DMS 273 (cell line): ENCODE data around the gene SURF6.

Source experiments
- DNase-seq: peaks from one replicate; lab custom pipeline; 2025; ENCODE audit not compliant: unreplicated experiment; lab: John Stamatoyannopoulos, UW

The SURF6 gene

GRCh38 chr9:133368249-133368881, 32.4 kb upstream of the SURF6 start:
- peak; percentile 24 for DNase-seq

- DNase-seq: no peak
Observed at GRCh38 chr9:133367778-133368177, 31.8 kb upstream of the SURF6 start.

GRCh38 chr9:133367221-133367620, 31.2 kb upstream of the SURF6 start:
- DNase-seq: no peak

- no peak for DNase-seq
Observed at GRCh38 chr9:133366435-133366834, 30.4 kb upstream of the SURF6 start.

- peak; percentile 57 for DNase-seq
Observed at GRCh38 chr9:133362359-133363044, 26.5 kb upstream of the SURF6 start.

- no peak for DNase-seq
Observed at GRCh38 chr9:133361507-133362092, 25.6 kb upstream of the SURF6 start.

GRCh38 chr9:133360400-133361393, 24.7 kb upstream of the SURF6 start:
- DNase-seq: no peak

GRCh38 chr9:133359399-133360175, 23.6 kb upstream of the SURF6 start:
- DNase-seq: peak; percentile 88

- DNase-seq: no peak
Observed at GRCh38 chr9:133357656-133358055, 21.7 kb upstream of the SURF6 start.

GRCh38 chr9:133356391-133357091, 20.6 kb upstream of the SURF6 start, which contains the start of the genes SURF1 and SURF2:
Gene SURF1 (minus strand): TSS chr9:133356487. CDS start chr9:133356453, 34 bp downstream.
Gene SURF2 (plus strand): TSS chr9:133356550. CDS start chr9:133356593, 43 bp downstream.
- peak; percentile 94 for DNase-seq

- DNase-seq: peak; percentile 76
Observed at GRCh38 chr9:133355881-133356357, 19.9 kb upstream of the SURF6 start.

GRCh38 chr9:133354766-133355165, 18.8 kb upstream of the SURF6 start:
- peak; percentile 76 for DNase-seq

- DNase-seq: peak; percentile 51
Observed at GRCh38 chr9:133353548-133353947, 17.6 kb upstream of the SURF6 start.

- DNase-seq: peak; percentile 59
Observed at GRCh38 chr9:133352635-133353340, 16.8 kb upstream of the SURF6 start.

- DNase-seq: peak; percentile 86
Observed at GRCh38 chr9:133351908-133352634, 16.1 kb upstream of the SURF6 start.

GRCh38 chr9:133351526-133351907, 15.5 kb upstream of the SURF6 start:
- DNase-seq: peak; percentile 67

GRCh38 chr9:133349965-133350616, 14.1 kb upstream of the SURF6 start:
- DNase-seq: no peak
